Germinal center (tissue), 1 donor: ENCODE data around the gene NOP53.
"Not testable (repeated sequence)": the region's sequence is repeated elsewhere in the genome, so short reads cannot be mapped to it uniquely, and the experiment has no call there.

Source experiments
- DNase-seq: peaks from one replicate; pipeline ENCODE4 v3.0.0; 2012; ENCODE audit warnings: mixed read lengths, low spot score

NOP53 gene

DNA sequence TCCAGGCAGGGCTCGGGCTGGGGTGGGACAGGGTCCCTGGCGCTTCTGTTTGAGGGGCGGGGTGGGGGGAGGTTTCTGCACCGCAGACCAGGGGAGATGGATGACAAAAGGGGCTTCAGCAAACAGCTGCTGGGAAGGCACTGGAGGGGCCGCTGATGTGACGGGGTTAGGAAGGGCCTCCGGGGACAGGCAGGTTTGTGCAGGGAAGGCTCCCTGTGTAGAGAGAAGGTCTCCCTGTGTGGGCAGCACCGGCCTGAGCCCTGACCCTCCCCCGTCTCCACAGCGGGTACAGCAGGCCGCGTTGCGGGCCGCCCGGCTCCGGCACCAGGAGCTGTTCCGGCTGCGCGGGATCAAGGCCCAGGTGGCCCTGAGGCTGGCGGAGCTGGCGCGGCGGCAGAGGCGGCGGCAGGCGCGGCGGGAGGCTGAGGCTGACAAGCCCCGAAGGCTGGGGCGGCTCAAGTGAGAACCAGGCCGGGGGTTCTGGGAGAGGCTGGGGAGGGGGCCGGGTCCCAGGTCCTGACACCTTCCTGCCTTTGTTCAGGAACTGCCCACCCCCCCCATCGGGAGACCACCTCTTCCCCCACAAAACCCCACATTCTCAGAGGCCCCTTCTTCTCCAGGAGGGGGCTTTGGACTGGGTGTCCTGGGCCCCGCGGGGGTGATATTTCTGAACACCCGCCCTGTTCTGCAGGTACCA, 9.9 kb downstream of the NOP53 start:
- DNase-seq: no peak

GRCh38 chr19:47755762-47756626, 10.6 kb downstream of the NOP53 start:
- DNase-seq: no peak

- DNase-seq: no peak
Observed at GRCh38 chr19:47756627-47756929, 11.2 kb downstream of the NOP53 start.

GRCh38 chr19:47756953-47757608, 11.7 kb downstream of the NOP53 start:
- no peak for DNase-seq

- no peak for DNase-seq
Observed at GRCh38 chr19:47757617-47758442, 12.5 kb downstream of the NOP53 start.

- no peak for DNase-seq
Observed at GRCh38 chr19:47758443-47758804, 13.1 kb downstream of the NOP53 start.

GRCh38 chr19:47760632-47760999, 15.3 kb downstream of the NOP53 start:
- DNase-seq: no peak

DNA sequence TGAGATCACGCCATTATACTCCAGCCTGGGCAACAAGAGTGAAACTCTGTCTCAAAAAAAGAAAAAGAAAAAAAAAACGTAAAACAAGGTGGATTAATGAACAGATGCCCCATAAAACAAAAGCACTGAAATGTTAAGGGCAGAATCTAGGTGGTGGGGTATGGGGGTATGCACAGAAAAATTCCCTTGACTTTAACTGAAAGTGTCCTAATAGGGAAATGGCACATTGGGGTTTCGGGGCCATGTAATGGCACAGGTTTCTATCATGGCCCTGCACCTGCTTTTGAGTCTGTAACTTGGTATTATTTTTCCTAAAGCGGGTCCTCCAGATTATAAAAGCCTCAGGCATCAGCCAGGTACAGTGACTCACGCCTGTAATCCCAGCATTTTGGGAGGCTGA, 16.2 kb downstream of the NOP53 start:
- no peak for DNase-seq

- no peak for DNase-seq
Observed at GRCh38 chr19:47762151-47762550, 16.8 kb downstream of the NOP53 start.

DNA sequence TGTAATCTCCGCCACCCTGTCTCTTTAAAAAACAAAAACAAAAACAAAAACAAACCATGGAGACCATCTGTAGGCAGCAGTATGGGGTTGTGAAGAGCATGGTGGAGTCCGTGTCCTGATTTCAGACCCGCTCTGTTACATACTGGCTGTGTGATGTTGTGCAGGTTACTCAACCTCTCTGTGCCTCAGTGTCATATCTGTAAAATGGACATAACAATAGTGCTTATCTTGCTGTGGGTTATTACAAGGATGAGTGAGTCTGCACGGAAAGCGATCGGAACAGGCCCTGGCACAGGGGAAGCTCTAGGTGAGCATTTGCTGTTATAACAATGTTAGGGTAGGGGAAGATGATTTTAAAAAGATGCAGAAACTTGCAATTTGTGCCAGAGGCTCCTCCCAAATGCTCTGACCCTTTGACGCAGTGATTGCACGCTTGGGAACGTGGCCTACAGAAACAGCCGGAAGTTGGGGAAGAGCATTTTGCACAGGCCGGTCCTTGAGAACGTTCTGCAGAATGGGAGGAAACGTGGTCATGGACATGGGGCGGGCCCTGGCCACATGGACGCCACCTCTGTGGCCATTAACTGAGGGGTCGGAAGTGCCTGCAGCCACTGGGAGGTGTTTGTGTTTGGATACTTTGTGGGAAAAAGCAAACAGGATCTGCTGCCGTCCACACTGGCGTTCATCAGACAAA, 17.4 kb downstream of the NOP53 start:
- DNase-seq: no peak

DNA sequence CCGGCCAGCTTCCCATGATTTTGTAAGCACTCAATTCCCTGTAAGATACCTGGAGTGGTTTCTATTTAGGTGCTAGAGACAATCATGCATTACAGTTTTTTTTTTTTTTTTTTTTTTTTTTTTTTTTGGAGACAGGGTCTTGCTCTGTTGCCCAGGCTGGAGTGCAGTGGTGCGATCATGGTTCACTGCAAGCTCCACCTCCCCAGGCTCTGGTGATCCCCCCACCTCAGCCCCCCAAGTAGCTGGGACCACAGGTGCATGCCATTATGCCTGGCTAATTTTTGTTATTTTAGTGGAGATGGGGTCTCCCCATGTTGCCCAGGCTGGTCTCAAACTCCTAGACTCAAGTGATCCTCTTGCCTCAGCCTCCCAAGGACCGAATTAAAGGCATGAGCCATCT, 19.4 kb downstream of the NOP53 start:
- not testable (repeated sequence) for DNase-seq

- no peak for DNase-seq
Observed at GRCh38 chr19:47765523-47766358, 20.4 kb downstream of the NOP53 start.

DNA sequence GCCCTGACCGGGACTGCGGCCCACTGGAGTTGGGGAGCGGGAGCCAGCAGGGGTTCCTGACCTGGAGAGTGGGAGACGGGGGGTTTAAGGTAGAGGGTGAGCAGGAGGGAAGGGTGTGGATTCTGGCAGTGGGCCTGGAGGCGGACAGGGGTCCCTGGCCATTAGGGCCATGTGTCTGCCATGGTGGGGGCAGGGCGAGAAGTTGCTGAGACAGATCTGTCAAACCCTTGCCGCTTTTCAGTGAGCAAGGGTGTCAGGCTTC, 20.9 kb downstream of the NOP53 start:
- DNase-seq: no peak

- no peak for DNase-seq
Observed at GRCh38 chr19:47766670-47767069, 21.3 kb downstream of the NOP53 start.

DNA sequence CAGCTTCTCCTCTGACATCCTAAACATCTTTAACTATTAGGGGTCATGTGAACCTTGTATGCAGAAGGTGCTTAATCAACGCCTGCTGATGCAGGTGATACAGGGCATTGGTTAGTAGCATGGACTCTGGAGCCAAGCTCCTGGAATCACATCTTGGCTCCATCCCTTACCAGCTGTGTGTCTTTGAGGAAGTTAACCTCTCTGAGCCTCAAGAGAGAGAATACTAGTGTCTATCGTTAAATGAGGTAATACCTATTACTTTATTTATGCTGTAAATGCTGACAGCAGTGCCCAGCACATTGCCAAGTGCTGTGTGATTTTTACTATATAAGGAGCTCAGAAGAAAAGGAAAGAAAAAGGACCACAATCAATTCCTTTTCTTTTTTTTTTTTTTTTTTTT, 22.0 kb downstream of the NOP53 start:
- no peak for DNase-seq

GRCh38 chr19:47768604-47769003, 23.3 kb downstream of the NOP53 start:
- no peak for DNase-seq

GRCh38 chr19:47769534-47769933, 24.2 kb downstream of the NOP53 start:
- DNase-seq: no peak

DNA sequence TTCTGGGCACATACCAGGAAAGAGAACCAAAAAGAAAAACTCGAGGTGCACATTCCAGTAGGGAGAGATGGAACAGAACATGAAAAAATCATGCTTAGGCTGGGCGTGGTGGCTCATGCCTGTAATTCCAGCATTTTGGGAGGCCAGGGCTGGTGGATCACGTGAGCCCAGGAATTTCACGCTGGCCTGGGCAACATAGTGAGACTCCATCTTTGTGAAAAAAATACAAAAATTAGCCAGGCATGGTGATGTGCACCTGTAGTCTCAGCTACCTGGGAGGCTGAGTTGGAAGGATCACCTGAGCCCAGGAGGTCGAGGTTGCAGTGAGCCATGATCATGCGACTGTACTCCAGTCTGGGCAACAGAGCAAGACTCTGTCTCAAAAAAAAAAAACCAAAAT, 25.9 kb downstream of the NOP53 start:
- DNase-seq: not testable (repeated sequence)

DNA sequence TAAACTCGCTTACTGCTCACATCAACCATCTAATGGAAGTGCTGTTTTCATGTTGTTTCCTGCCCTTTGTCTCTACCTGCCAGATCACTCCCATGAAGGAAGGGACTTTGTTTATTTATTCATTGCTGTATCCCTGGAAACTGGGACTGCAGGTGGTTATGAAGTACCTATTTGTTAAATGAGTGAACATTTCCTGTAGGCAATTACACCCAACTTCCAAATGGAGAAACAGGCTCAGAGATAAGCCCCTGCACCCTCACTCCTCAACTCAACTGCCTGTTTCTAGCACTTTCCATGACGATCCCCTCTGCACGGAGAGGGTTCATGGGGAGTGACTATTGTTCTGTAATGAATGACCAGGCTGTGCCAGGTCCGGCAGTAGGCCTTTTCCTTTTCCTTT, 31.2 kb downstream of the NOP53 start:
- no peak for DNase-seq

- DNase-seq: not testable (repeated sequence)
Observed at GRCh38 chr19:47777245-47778048, 32.1 kb downstream of the NOP53 start.
